ENCODE data around the gene DTYMK. TPM values are rescaled to one million over a fixed set of nuclear protein-coding genes. Genes with fewer than 3 reads are reported as not detected.
"Not testable (repeated sequence)": the region's sequence is repeated elsewhere in the genome, so short reads cannot be mapped to it uniquely, and the experiment has no call there.

The DTYMK gene, protein sequence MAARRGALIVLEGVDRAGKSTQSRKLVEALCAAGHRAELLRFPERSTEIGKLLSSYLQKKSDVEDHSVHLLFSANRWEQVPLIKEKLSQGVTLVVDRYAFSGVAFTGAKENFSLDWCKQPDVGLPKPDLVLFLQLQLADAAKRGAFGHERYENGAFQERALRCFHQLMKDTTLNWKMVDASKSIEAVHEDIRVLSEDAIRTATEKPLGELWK
- 10 to 100 TPM in 1 of 2 donors, 1 to 10 TPM in 1; 8.4 to 18.5 TPM for total RNA-seq
- polyA plus RNA-seq = 10 to 100 TPM in 1 of 2 donors, 1 to 10 TPM in 1; 9.4 to 14.3 TPM
- long read RNA-seq, donor 1, transcript DTYMK-201 (5 exons, 1,232 nt) = major isoform, 12 of 21 reads
- long read RNA-seq, donor 1, partial matches to known transcripts = 4 of 21 reads
- long read RNA-seq, donor 1, other reads (novel, unspliced or antisense) = 1 of 21 reads
- long read RNA-seq, donor 2, transcript DTYMK-201 (5 exons, 1,232 nt) = major isoform, 7 of 13 reads
- long read RNA-seq, donor 2, partial matches to known transcripts = 2 of 13 reads
- long read RNA-seq, donor 2, other reads (novel, unspliced or antisense) = 3 of 13 reads

DNA sequence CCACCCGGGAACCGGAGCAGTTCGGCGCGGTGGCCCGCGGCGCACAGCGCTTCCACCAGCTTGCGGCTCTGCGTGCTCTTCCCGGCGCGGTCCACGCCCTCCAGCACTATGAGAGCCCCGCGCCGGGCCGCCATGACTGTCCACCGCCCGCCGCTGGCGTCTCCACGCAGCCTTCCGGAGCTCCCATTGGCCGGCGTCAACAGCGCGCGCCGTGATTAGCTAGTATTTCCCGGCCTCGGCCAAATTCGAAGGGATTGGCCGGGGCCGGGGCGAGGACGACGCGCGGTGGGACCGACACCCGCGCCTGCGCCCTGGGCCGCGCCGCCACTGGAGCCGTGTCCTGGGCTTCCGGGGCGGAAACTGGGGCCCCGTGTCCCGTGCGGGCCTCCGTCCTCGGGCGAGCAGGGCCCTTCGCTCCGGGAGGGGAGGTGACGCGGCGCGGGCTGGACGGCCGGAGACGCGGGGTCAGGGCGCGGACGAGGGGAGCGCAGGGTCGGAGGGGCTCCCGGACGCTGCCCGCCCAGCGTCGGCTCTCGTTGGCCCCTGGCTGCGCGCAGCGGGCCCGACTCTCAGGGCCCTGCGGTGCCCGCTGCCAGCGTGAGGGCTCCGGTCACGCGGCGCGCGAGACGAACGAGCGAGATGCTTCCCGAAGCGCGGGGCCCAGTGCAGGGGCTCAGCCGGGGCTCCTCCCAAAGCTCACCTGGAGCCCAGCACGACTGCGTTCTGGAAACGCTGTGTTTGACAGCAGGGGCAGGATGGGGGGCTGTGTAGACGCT lies at the start of gene DTYMK:
Gene DTYMK, minus strand, starts transcription at position 166 of the 776 bp plus-strand sequence. Its CDS starts 32 bp downstream, at position 134.
- peak within 1 kb of the TSS in 1 of 2 donors; percentile 76 for H3K27ac ChIP-seq (ENCODE audit: low read depth in 1 of 2, low read length in 2 of 2)
- no peaks in the 10 kb centered on the region for H3K9me3 ChIP-seq (ENCODE audit: control insufficient read depth, low read length)
- peak within 1 kb of the TSS; percentile 49 to 82 for H3K4me3 ChIP-seq (ENCODE audit: low read length in 2 of 2)
- H3K4me1 ChIP-seq (ENCODE audit: control insufficient read depth in 1 of 2, insufficient read depth in 2 of 2, low read length in 2 of 2) = no peaks in the 10 kb centered on the region
- WGBS, 2 donors = 0% methylated on average over 88 to 102 of the region's 102 CpGs
- H3K36me3 ChIP-seq (ENCODE audit: control insufficient read depth in 1 of 2, insufficient read depth in 2 of 2, low read length in 1 of 2) = no peaks in the 10 kb centered on the region
- no peaks in the 10 kb centered on the region for H3K27me3 ChIP-seq (ENCODE audit: control insufficient read depth in 1 of 2, insufficient read depth in 2 of 2, low read length in 1 of 2)
- intact Hi-C loops (cut with DNase I) = loop anchor here in 1 of 2 donors (1.0 kb wide), 1 partner anchor 14 kb away; no protein-coding TSS in a partner anchor
- ATAC-seq (ENCODE audit: low FRiP score) (peak; percentile 99), DNase-seq (peak; percentile 98 to 99)

DNA sequence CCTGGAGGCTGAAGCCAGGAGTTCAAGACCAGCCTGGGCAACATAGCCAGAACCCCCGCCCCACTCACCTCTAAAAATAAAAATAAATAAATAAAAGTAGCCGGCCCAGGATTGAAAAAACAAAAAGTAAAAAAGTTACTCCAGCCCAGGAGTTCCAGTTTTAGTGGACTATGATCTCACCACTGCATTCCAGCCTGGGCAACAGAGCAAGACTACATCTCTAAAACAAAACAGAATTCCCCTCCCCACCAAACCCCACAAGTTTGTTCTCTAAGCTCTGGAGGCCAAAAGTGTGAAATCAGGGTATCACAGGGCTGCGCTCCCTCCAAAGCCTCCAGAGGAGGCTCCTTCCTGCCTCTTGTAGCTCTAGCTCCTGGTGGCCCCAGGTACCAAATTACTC lies 49.5 kb upstream of the DTYMK start:
- no peak for DNase-seq
- Histone ChIP-seq H3K27me3 (ENCODE audit: control insufficient read depth in 1 of 2, insufficient read depth in 2 of 2, low read length in 1 of 2) (peaks cover 0 to 2% of the 10 kb centered on the region in 2 donors), H3K9me3 (ENCODE audit: control insufficient read depth, low read length) (no peaks in the 10 kb centered on the region), H3K4me1 (ENCODE audit: control insufficient read depth in 1 of 2, insufficient read depth in 2 of 2, low read length in 2 of 2) (no peaks in the 10 kb centered on the region), H3K4me3 (ENCODE audit: low read length in 2 of 2) (no peak overlapping the region), H3K27ac (ENCODE audit: low read depth in 1 of 2, low read length in 2 of 2) (no peak overlapping the region), H3K36me3 (ENCODE audit: control insufficient read depth in 1 of 2, insufficient read depth in 2 of 2, low read length in 1 of 2) (no peaks in the 10 kb centered on the region)
- intact Hi-C loops (cut with DNase I) = loop anchor here in 1 of 2 donors (10.0 kb wide), 1 partner anchor 139 kb away; no protein-coding TSS in a partner anchor
- no peak for ATAC-seq (ENCODE audit: low FRiP score)
- 57 to 62% methylated on average over 3 of the region's 3 CpGs for WGBS, 2 donors

DNA sequence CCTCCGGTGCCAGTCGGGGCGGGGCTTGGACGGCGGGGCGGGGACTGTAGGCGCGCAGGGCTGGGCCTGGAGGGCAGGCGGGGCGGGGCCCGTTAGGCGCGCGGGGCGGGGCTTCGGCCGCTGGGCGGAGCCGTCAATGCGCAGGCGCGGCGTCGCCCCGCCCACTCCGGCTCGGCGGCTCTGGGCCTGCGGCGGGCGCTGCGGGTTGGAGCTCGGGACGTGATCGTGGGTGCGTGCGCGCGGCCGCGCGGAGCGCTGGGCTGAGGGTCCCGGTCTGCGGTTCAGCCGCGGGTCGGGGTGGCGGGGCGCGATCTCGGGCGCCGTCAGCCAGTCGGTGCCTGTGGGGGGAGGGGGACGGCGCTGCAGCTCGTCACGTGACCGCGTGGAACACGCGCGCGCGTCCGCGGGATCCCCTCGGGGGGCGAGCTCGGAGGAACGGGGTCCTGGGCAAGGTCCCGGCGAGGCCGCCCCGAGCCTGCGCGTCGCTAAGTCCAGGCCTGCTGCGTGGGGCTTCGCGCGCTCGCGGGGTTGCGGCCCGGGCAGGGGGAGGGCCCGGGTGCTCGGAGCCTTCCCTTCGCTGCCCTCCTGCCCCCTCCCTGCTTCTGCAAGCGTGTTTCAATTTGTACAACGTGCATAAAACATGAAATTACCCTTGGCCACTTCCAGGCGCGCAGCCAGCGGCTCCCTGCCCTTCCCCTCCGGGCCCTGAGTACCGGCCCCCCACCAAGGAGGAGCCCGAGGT lies 48.0 kb upstream of the DTYMK start, which contains the start of gene D2HGDH:
Gene D2HGDH, plus strand, starts transcription at position 164 of the 742 bp plus-strand sequence. CDS start 595 bp downstream, outside the sequence.
- Histone ChIP-seq H3K9me3 (ENCODE audit: control insufficient read depth, low read length) (no peaks in the 10 kb centered on the region), H3K27ac (ENCODE audit: low read depth in 1 of 2, low read length in 2 of 2) (peak within 1 kb of the TSS in 1 of 2 donors; percentile 60), H3K36me3 (ENCODE audit: control insufficient read depth in 1 of 2, insufficient read depth in 2 of 2, low read length in 1 of 2) (no peaks in the 10 kb centered on the region), H3K4me3 (ENCODE audit: low read length in 2 of 2) (peak within 1 kb of the TSS; percentile 66 to 88), H3K4me1 (ENCODE audit: control insufficient read depth in 1 of 2, insufficient read depth in 2 of 2, low read length in 2 of 2) (no peaks in the 10 kb centered on the region), H3K27me3 (ENCODE audit: control insufficient read depth in 1 of 2, insufficient read depth in 2 of 2, low read length in 1 of 2) (peaks cover 0 to 2% of the 10 kb centered on the region in 2 donors)
- DNase-seq = peak; percentile 96 to 99
- WGBS, 2 donors = 0% methylated on average over 70 to 98 of the region's 98 CpGs
- peak; percentile 96 for ATAC-seq (ENCODE audit: low FRiP score)
- intact Hi-C loops (cut with DNase I) = loop anchor here in 1 of 2 donors (10.0 kb wide), 1 partner anchor 140 kb away; no protein-coding TSS in a partner anchor

DNA sequence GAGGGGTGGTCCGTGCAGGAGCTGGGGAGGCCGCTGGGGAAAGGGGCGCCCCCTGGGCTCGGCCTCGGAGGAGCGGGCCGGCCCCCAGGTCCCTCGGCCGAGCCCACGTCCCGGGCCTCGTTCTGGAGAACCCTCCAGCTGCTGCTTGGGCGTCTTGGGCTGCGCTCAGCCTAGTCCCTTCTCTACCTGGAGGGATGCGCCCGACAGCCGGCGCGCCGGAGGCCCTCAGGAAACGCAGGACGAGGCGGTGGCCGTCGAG lies 47.5 kb upstream of the DTYMK start:
- no peak overlapping the region for H3K4me3 ChIP-seq (ENCODE audit: low read length in 2 of 2)
- H3K9me3 ChIP-seq (ENCODE audit: control insufficient read depth, low read length) = no peaks in the 10 kb centered on the region
- no peaks in the 10 kb centered on the region for H3K36me3 ChIP-seq (ENCODE audit: control insufficient read depth in 1 of 2, insufficient read depth in 2 of 2, low read length in 1 of 2)
- ATAC-seq (ENCODE audit: low FRiP score) (no peak), DNase-seq (no peak)
- peaks cover 0 to 2% of the 10 kb centered on the region in 2 donors for H3K27me3 ChIP-seq (ENCODE audit: control insufficient read depth in 1 of 2, insufficient read depth in 2 of 2, low read length in 1 of 2)
- intact Hi-C loops (cut with DNase I) = loop anchor here in 1 of 2 donors (10.0 kb wide), 1 partner anchor 141 kb away; no protein-coding TSS in a partner anchor
- peak overlapping the region in 1 of 2 donors; percentile 50 for H3K27ac ChIP-seq (ENCODE audit: low read depth in 1 of 2, low read length in 2 of 2)
- WGBS, 2 donors = 1% methylated on average over 25 of the region's 25 CpGs
- no peaks in the 10 kb centered on the region for H3K4me1 ChIP-seq (ENCODE audit: control insufficient read depth in 1 of 2, insufficient read depth in 2 of 2, low read length in 2 of 2)

DNA sequence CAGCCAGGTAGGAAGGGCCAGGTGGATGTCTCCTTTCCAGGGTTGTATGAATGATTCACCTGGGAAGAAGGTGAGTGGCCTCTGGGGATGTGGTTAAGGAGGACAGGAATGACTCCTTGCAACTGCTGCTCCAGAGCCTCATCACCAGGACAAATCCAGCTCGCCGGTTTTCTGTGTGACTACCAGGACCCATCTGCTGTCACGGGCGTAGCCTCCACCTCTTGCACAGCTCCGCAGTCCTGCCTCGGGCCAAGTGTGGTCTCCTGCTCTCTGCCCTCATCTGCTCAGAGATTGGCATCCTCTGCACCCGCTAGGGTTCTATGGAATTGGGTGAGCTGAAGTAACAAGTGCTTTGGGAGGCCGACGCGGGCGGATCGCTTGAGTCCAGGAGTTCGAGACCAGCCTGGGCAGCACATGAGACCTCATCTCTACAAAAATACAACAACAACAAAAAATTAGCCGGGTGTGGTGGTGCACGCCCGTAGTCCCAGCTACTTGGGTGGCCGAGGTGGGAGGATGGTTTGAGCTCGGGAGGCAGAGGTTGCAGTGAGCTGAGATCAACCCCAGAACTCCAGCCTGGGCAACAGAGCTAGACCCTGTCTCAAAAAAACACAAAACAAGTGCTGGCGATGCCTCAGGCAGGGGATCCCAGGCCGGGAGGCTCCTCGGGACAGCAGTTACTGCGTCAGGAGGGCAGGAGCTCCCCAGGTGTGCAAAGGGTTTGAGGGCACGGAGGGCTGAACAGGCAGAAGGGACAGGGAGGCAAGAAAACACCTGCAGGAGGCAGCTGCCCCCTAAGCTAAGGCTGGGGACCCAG lies 47.0 kb upstream of the DTYMK start:
- H3K9me3 ChIP-seq (ENCODE audit: control insufficient read depth, low read length) = no peaks in the 10 kb centered on the region
- peaks cover 0 to 2% of the 10 kb centered on the region in 2 donors for H3K27me3 ChIP-seq (ENCODE audit: control insufficient read depth in 1 of 2, insufficient read depth in 2 of 2, low read length in 1 of 2)
- DNase-seq (no peak), ATAC-seq (ENCODE audit: low FRiP score) (no peak)
- H3K4me1 ChIP-seq (ENCODE audit: control insufficient read depth in 1 of 2, insufficient read depth in 2 of 2, low read length in 2 of 2) = no peaks in the 10 kb centered on the region
- intact Hi-C loops (cut with DNase I) = loop anchor here in 1 of 2 donors (10.0 kb wide), 1 partner anchor 141 kb away; no protein-coding TSS in a partner anchor
- peak overlapping the region in 1 of 2 donors; percentile 50 for H3K27ac ChIP-seq (ENCODE audit: low read depth in 1 of 2, low read length in 2 of 2)
- no peaks in the 10 kb centered on the region for H3K36me3 ChIP-seq (ENCODE audit: control insufficient read depth in 1 of 2, insufficient read depth in 2 of 2, low read length in 1 of 2)
- no peak overlapping the region for H3K4me3 ChIP-seq (ENCODE audit: low read length in 2 of 2)
- WGBS, 2 donors = 87 to 89% methylated on average over 23 of the region's 23 CpGs

DNA sequence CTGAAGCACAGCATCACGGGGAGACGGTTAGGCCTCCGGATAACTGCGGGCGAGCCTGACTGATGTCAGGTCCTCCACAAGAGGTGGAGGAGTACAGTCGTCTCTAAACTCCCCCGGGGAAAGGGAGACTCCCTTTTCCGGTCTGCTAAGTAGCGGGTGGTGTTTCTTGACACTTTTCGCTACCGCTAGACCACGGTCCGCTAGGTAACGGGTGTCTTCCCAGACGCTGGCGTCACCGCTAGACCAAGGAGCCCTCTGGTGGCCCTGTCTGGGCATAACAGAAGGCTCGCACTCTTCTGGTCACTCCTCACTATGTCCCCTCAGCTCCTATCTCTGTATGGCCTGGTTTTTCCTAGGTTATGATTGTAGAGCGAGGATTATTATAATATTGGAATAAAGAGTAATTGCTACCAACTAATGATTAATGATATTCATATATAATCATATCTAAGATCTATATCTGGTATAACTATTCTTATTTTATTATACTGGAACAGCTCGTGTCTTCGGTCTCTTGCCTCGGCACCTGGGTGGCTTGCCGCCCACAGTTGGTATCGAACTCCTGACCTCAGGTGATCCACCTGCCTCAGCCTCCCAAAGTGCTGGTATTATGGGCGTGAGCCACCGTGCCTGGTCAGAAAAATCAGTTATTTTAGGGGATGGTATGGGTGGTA lies 46.0 kb upstream of the DTYMK start:
- DNase-seq = peak in 1 of 2 donors; percentile 90
- H3K4me1 ChIP-seq (ENCODE audit: control insufficient read depth in 1 of 2, insufficient read depth in 2 of 2, low read length in 2 of 2); H3K36me3 ChIP-seq (ENCODE audit: control insufficient read depth in 1 of 2, insufficient read depth in 2 of 2, low read length in 1 of 2); H3K4me3 ChIP-seq (ENCODE audit: low read length in 2 of 2); H3K27me3 ChIP-seq (ENCODE audit: control insufficient read depth in 1 of 2, insufficient read depth in 2 of 2, low read length in 1 of 2); ATAC-seq (ENCODE audit: low FRiP score); H3K27ac ChIP-seq (ENCODE audit: low read depth in 1 of 2, low read length in 2 of 2); H3K9me3 ChIP-seq (ENCODE audit: control insufficient read depth, low read length): not testable (repeated sequence)
- intact Hi-C loops (cut with DNase I) = loop anchor here in 1 of 2 donors (10.0 kb wide), 1 partner anchor 142 kb away; no protein-coding TSS in a partner anchor
- 37 to 38% methylated on average over 18 to 25 of the region's 26 CpGs for WGBS, 2 donors

DNA sequence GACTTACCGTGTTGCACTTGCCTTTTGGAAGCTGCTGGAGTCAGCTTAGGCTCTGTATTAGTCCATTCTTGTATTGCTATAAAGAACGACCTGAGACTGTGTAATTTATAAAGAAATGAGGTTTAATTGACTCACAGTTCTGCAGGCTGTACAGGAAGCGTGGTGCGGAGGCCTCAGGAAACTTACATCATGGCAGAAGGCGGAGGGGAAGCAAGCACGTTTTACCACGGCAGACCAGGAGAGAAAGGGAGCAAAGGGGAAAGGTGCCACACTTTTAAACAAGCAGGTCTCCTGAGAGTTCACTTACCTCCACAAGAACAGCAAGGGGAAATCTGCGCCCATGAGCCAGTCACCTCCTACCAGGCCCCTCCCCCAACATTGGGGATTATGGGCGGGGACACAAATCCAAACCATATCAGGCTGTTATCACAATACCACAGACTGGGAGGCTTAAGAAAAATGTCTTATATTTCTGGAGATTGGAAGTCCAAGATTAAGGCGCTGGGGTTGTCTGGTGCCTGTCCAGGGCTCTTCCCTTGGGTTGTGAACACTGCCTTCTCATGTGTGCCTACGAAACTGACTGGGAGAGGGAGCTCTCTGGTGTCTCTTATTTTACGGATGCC lies 44.2 kb upstream of the DTYMK start:
- Histone ChIP-seq H3K36me3 (ENCODE audit: control insufficient read depth in 1 of 2, insufficient read depth in 2 of 2, low read length in 1 of 2) (no peaks in the 10 kb centered on the region), H3K4me3 (ENCODE audit: low read length in 2 of 2) (no peak overlapping the region), H3K9me3 (ENCODE audit: control insufficient read depth, low read length) (no peaks in the 10 kb centered on the region), H3K4me1 (ENCODE audit: control insufficient read depth in 1 of 2, insufficient read depth in 2 of 2, low read length in 2 of 2) (no peaks in the 10 kb centered on the region), H3K27ac (ENCODE audit: low read depth in 1 of 2, low read length in 2 of 2) (no peak overlapping the region), H3K27me3 (ENCODE audit: control insufficient read depth in 1 of 2, insufficient read depth in 2 of 2, low read length in 1 of 2) (peaks cover 0 to 2% of the 10 kb centered on the region in 2 donors)
- ATAC-seq (ENCODE audit: low FRiP score) = no peak
- DNase-seq = no peak
- intact Hi-C loops (cut with DNase I) = loop anchor here in 1 of 2 donors (10.0 kb wide), 1 partner anchor 144 kb away; no protein-coding TSS in a partner anchor
- 90 to 91% methylated on average over 12 of the region's 12 CpGs for WGBS, 2 donors

Measured in aorta (tissue), 5 donors.